Endothelial cell of umbilical vein (primary cell): ENCODE measurements around the gene EDA. TPM values are rescaled to one million over a fixed set of nuclear protein-coding genes. Genes with fewer than 3 reads are reported as not detected.
A peak's percentile ranks its signal among the peaks of the same experiment; 100 is the strongest.

Experiments used
- BruUV-seq: library from RNA; stranded (reverse); fragments of 400-500 nt; replicated peaks from 2 replicates; lab custom pipeline; 2021; lab: Mats Ljungman, UMichigan
- CTCF ChIA-PET: fragments of 300-600, 350-600 bp; sonication (Branson Sonifier 250); formaldehyde crosslinking; loops from one replicate; lab custom pipeline; 2021; ENCODE audit warnings: antibody characterized with exemption, inconsistent platforms; lab: Charles Lee
- POLR2A ChIA-PET: fragments of 300-600, 350-600 bp; sonication (Branson Sonifier 250); formaldehyde crosslinking; loops from one replicate; lab custom pipeline; 2021; ENCODE audit warnings: antibody characterized with exemption, inconsistent platforms; lab: Charles Lee
- DNase-seq: peaks from one replicate; pipeline ENCODE4 v3.0.0-alpha.2; 2011; ENCODE audit warnings: low read depth, low spot score
- FAIRE-seq: peaks from 2 replicates; lab custom pipeline; 2011; peaks lifted over from hg19 to GRCh38; lab: Jason Lieb, UNC
- H2AFZ ChIP-seq: 2 replicates; pipeline ENCODE4 v1.6.0; 2012; ENCODE audit warnings: low read depth, low read length, control low read depth, inconsistent platforms
- H3K27ac ChIP-seq: 2 replicates; pipeline ENCODE4 v1.5.1; 2011; ENCODE audit warnings: low read depth, mild to moderate bottlenecking, control low read depth, low read length, moderate library complexity; ENCODE audit not compliant: insufficient read depth
- H3K27me3 ChIP-seq, 2 experiments: 2 replicates each; pipeline versions ENCODE4 v1.6.0 to v1.6.1; 2011; ENCODE audit warnings: low read length in 2 of 2, mixed read lengths in 1 of 2; ENCODE audit not compliant: control insufficient read depth in 2 of 2, insufficient read depth in 2 of 2
- H3K36me3 ChIP-seq, 2 experiments: 2 replicates in 1 of 2; 3 replicates in 1 of 2; pipeline ENCODE4 v1.5.1; 2011; ENCODE audit warnings: low read length in 2 of 2, mild to moderate bottlenecking in 1 of 2, moderate library complexity in 1 of 2; ENCODE audit not compliant: control insufficient read depth in 2 of 2, insufficient read depth in 2 of 2; ENCODE audit errors: extremely low read depth in 1 of 2
- H3K4me1 ChIP-seq: 3 replicates; pipeline ENCODE4 v1.5.1; 2011; ENCODE audit warnings: mild to moderate bottlenecking, low read length; ENCODE audit not compliant: control insufficient read depth, insufficient read depth; ENCODE audit errors: extremely low read depth
- H3K4me2 ChIP-seq: 2 replicates; pipeline ENCODE4 v1.6.1; 2011; ENCODE audit warnings: low read length, control low read depth, mixed read lengths; ENCODE audit not compliant: insufficient read depth
- H3K4me3 ChIP-seq, 3 experiments: fragments of 200-600 bp in 1 of 3; sonication (generic), shearing (Covaris generic) in 1 of 3; replicated peaks in 1 of 3; 2 replicates each; pipeline ENCODE4 v1.5.1; 2011 to 2016; ENCODE audit warnings: control low read depth in 3 of 3, low read length in 3 of 3, mild to moderate bottlenecking in 2 of 3, inconsistent platforms in 1 of 3, low read depth in 1 of 3, moderate library complexity in 1 of 3; ENCODE audit not compliant: insufficient read depth in 1 of 3
- H3K79me2 ChIP-seq: 2 replicates; pipeline ENCODE4 v1.6.0; 2012; ENCODE audit warnings: low read length, inconsistent platforms; ENCODE audit not compliant: control insufficient read depth, insufficient read depth
- H3K9ac ChIP-seq: replicated peaks from 2 replicates; pipeline ENCODE3; 2011; ENCODE audit warnings: low read length, control low read depth; ENCODE audit not compliant: insufficient read depth; ENCODE audit errors: extremely low read depth
- H3K9me1 ChIP-seq: replicated peaks from 3 replicates; pipeline ENCODE4 v1.6.0; 2011; ENCODE audit warnings: mild to moderate bottlenecking, low read length; ENCODE audit not compliant: control insufficient read depth, insufficient read depth; ENCODE audit errors: extremely low read depth
- H3K9me3 ChIP-seq: replicated peaks from 2 replicates; pipeline ENCODE4 v1.5.1; 2012; ENCODE audit warnings: low read length, inconsistent platforms; ENCODE audit not compliant: control insufficient read depth, insufficient read depth
- H4K20me1 ChIP-seq: replicated peaks from 2 replicates; pipeline ENCODE3; 2011; ENCODE audit warnings: mild to moderate bottlenecking, low read length; ENCODE audit not compliant: control insufficient read depth, insufficient read depth; ENCODE audit errors: extremely low read depth
- CTCF ChIP-seq, 2 donors: IDR thresholded peaks; 1 replicate in 1 of 2; 2 replicates in 1 of 2; pipeline ENCODE4 v1.5.1; 2011; ENCODE audit warnings: low read length in 2 of 2, mild to moderate bottlenecking in 2 of 2, moderate library complexity in 2 of 2, control low read depth in 1 of 2, inconsistent platforms in 1 of 2, low read depth in 1 of 2; ENCODE audit not compliant: insufficient read depth in 1 of 2; ENCODE audit errors: extremely low read depth in 1 of 2
- EZH2 ChIP-seq: IDR thresholded peaks from 2 replicates; pipeline ENCODE4 v1.6.1; 2012; ENCODE audit warnings: borderline replicate concordance, low read depth, mild to moderate bottlenecking, moderate library complexity, low read length, inconsistent platforms; ENCODE audit not compliant: severe bottlenecking
- FOS ChIP-seq: IDR thresholded peaks from 2 replicates; pipeline ENCODE4 v1.6.1; 2011; ENCODE audit warnings: mild to moderate bottlenecking, low read length, moderate library complexity, borderline replicate concordance; ENCODE audit not compliant: insufficient read depth
- GATA2 ChIP-seq: IDR thresholded peaks from 2 replicates; pipeline ENCODE4 v1.7.0; 2011; ENCODE audit warnings: low read depth, mild to moderate bottlenecking, moderate library complexity, mixed read lengths, low read length; ENCODE audit not compliant: insufficient read length, insufficient read depth
- JUN ChIP-seq: IDR thresholded peaks from 2 replicates; pipeline ENCODE4 v1.6.1; 2011; ENCODE audit warnings: borderline replicate concordance, low read depth; ENCODE audit not compliant: insufficient read length, insufficient read depth
- MAX ChIP-seq: IDR thresholded peaks from 2 replicates; pipeline ENCODE4 v1.6.1; 2011; ENCODE audit not compliant: insufficient read depth, insufficient read length
- MYC ChIP-seq: IDR thresholded peaks from one replicate; pipeline ENCODE4 v1.6.1; 2011; ENCODE audit warnings: mild to moderate bottlenecking, low read depth, low read length
- POLR2A ChIP-seq: IDR thresholded peaks from 2 replicates; pipeline ENCODE4 v1.6.1; 2012; ENCODE audit warnings: low read depth, mild to moderate bottlenecking, control low read depth, low read length
- POLR2AphosphoS5 ChIP-seq: IDR thresholded peaks from 2 replicates; pipeline ENCODE4 v1.6.1; 2012; ENCODE audit warnings: low read depth, mild to moderate bottlenecking, control low read depth, low read length, moderate library complexity; ENCODE audit not compliant: insufficient read depth
- dilution Hi-C: fragments of 300-500 bp; cut with MboI; formaldehyde crosslinking; loops from one replicate; pipeline ENCODE4 v1.15.0; 2019; ENCODE audit warnings: low sequenced_read_pairs; ENCODE audit not compliant: extremely low pct_ligation_motif_present
- intact Hi-C: fragments of 100-400 bp; cut with micrococcal nuclease; formaldehyde crosslinking; loops from one replicate; pipeline ENCODE4 v1.10.0; 2022
- polyA plus RNA-seq, 4 experiments: library from polyadenylated mRNA; depleted of rRNA in 3 of 4; stranded (reverse) in 3 of 4; unstranded in 1 of 4; fragments of >200 nt; gene quantifications; 2 replicates each; pipeline versions ENCODE4 v1.2.1 to v1.2.3, GENCODE V29; 2011 to 2012; ENCODE audit warnings: missing spikeins in 1 of 4
- total RNA-seq: library from RNA; stranded (reverse); gene quantifications from 2 replicates; pipeline ENCODE4 v1.2.3, GENCODE V29; 2021

Gene EDA
- total and polyA plus RNA-seq, 2 donors (not counting 3 experiments of a cell fraction or from before 2014, with no cell fraction given), result 0.37 to 1.2 TPM

GRCh38 chrX:70044541-70045245, 428.8 kb downstream of the EDA start:
- no TSS peak for BruUV-seq
- dilution Hi-C loops (no loop called here), intact Hi-C loops (no loop called here)
- Histone ChIP-seq H3K36me3 (no peaks in the 10 kb centered on the region), H3K4me2 (no peak overlapping the region), H3K9me1 (no peaks in the 10 kb centered on the region), H3K79me2 (no peaks in the 10 kb centered on the region), H4K20me1 (no peaks in the 10 kb centered on the region), H3K9ac (no peak overlapping the region), H3K9me3 (no peaks in the 10 kb centered on the region), H2AFZ (no peak overlapping the region), H3K4me1 (peaks cover 25% of the 10 kb centered on the region), H3K4me3 (no peak overlapping the region), H3K27ac (peak overlapping the region; percentile 9), H3K27me3 (no peaks in the 10 kb centered on the region)
- TF ChIP-seq POLR2AphosphoS5, result no peak
- TF ChIP-seq FOS, result peak; percentile 64
- TF ChIP-seq GATA2, result peak; percentile 54
- CTCF ChIA-PET, result interaction anchor here (1.4 kb wide), 1 partner anchor 12 kb away, joined by 5 read pairs; no protein-coding TSS in a partner anchor
- FAIRE-seq (peak; percentile 90), DNase-seq (peak; percentile 28)
- POLR2A ChIA-PET, result no interaction called here

- peak; percentile 48 for DNase-seq
- Histone ChIP-seq H3K4me3 (no peak overlapping the region), H3K4me1 (peaks cover 25% of the 10 kb centered on the region), H3K4me2 (peak overlapping the region; percentile 12), H3K36me3 (no peaks in the 10 kb centered on the region), H3K27ac (peak overlapping the region; percentile 75), H2AFZ (no peak overlapping the region), H3K9ac (peak overlapping the region; percentile 35), H3K79me2 (no peaks in the 10 kb centered on the region), H4K20me1 (no peaks in the 10 kb centered on the region), H3K9me3 (no peaks in the 10 kb centered on the region), H3K9me1 (no peaks in the 10 kb centered on the region), H3K27me3 (no peaks in the 10 kb centered on the region)
- ChIA-PET POLR2A (no interaction called here), CTCF (interaction anchor here (0.7 to 1.6 kb wide), 5 partner anchors 14 to 86 kb away, joined by 3 to 4 read pairs (median 3); partner anchors contain the start of gene IGBP1)
- dilution Hi-C loops (no loop called here), intact Hi-C loops (loop anchor here (1.0 to 2.0 kb wide), 2 partner anchors 42 to 86 kb away; partner anchors contain the start of gene IGBP1)
- no TSS peak for BruUV-seq
- FAIRE-seq, result peak; percentile 90
- peak; percentile 52 for TF ChIP-seq FOS
- no peak for TF ChIP-seq MAX
- no peak for TF ChIP-seq MYC
- no peak for TF ChIP-seq POLR2AphosphoS5
- TF ChIP-seq EZH2, result no peak
- TF ChIP-seq POLR2A, result no peak
- TF ChIP-seq JUN, result peak; percentile 77
- TF ChIP-seq CTCF (IDR thresholded peaks at IDR 0.05; ENCODE audit: extremely low read depth in 1 of 2, insufficient read depth in 1 of 2, low read depth in 1 of 2, low read length in 2 of 2), result no peak
Observed at GRCh38 chrX:70046978-70047377, 431.1 kb downstream of the EDA start.
